Transverse colon (tissue), 4 donors: Measurements from ENCODE around the gene SYS1.

Source experiments
- CTCF ChIP-seq, 5 experiments: fragments of 200-600 bp in 3 of 5; fragments of 450-650 bp in 2 of 5; sonication (generic) in 3 of 5; IDR thresholded peaks; 1 replicate in 2 of 5; 2 replicates in 3 of 5; pipeline ENCODE4 v1.5.1; 2016 to 2017; ENCODE audit warnings: antibody characterized with exemption in 5 of 5, inconsistent platforms in 3 of 5, mild to moderate bottlenecking in 2 of 5, moderate library complexity in 1 of 5
- EP300 ChIP-seq: sonication (generic); formaldehyde crosslinking; IDR thresholded peaks from one replicate; pipeline ENCODE4 v1.6.1; 2017; ENCODE audit warnings: antibody characterized with exemption, low read depth
- POLR2A ChIP-seq: fragments of 450-650 bp; IDR thresholded peaks from one replicate; pipeline ENCODE4 v1.6.1; 2016; ENCODE audit warnings: antibody characterized with exemption, mild to moderate bottlenecking, moderate library complexity
- POLR2AphosphoS5 ChIP-seq, 3 donors: sonication (generic); formaldehyde crosslinking; IDR thresholded peaks; one replicate each; pipeline ENCODE4 v1.6.1; 2016; ENCODE audit warnings: antibody characterized with exemption in 3 of 3

- TF ChIP-seq CTCF (IDR thresholded peaks at IDR 0.05), result no peak
- no peak for TF ChIP-seq POLR2A
- no peak for TF ChIP-seq POLR2AphosphoS5 (IDR thresholded peaks at IDR 0.05)
- no peak for TF ChIP-seq EP300
Measured at GRCh38 chr20:45341579-45341938, 21.4 kb upstream of the SYS1 start.
